Stomach (tissue), 4 donors: Measurements from ENCODE around the gene CNOT2.

Experiments used
- CTCF ChIP-seq, 7 experiments: fragments of 450-650 bp in 4 of 7; fragments of 200-600 bp in 3 of 7; sonication (generic) in 3 of 7; IDR thresholded peaks; one replicate each; pipeline ENCODE4 v1.5.1; 2016 to 2019; ENCODE audit warnings: antibody characterized with exemption in 7 of 7, control low read depth in 2 of 7, mild to moderate bottlenecking in 1 of 7
- POLR2A ChIP-seq, 4 donors: fragments of 450-650 bp; IDR thresholded peaks; one replicate each; pipeline ENCODE4 v1.6.1; 2016; ENCODE audit warnings: antibody characterized with exemption in 4 of 4, control low read depth in 2 of 4, mild to moderate bottlenecking in 1 of 4, moderate library complexity in 1 of 4
- POLR2AphosphoS5 ChIP-seq, 3 donors: sonication (generic); formaldehyde crosslinking; IDR thresholded peaks; one replicate each; pipeline ENCODE4 v1.6.1; 2016; ENCODE audit warnings: antibody characterized with exemption in 3 of 3

GRCh38 chr12:70278945-70279344, 35.7 kb downstream of the CNOT2 start:
- TF ChIP-seq CTCF (IDR thresholded peaks at IDR 0.05) = no peak
- no peak for TF ChIP-seq POLR2AphosphoS5 (IDR thresholded peaks at IDR 0.05)
- TF ChIP-seq POLR2A (IDR thresholded peaks at IDR 0.05) = no peak
